Eye (tissue), 1 donor: ENCODE results near the gene GLB1L.

Source experiments
- DNase-seq: peaks from one replicate; pipeline ENCODE4 v3.0.0-alpha.2; 2015

Gene GLB1L

DNA sequence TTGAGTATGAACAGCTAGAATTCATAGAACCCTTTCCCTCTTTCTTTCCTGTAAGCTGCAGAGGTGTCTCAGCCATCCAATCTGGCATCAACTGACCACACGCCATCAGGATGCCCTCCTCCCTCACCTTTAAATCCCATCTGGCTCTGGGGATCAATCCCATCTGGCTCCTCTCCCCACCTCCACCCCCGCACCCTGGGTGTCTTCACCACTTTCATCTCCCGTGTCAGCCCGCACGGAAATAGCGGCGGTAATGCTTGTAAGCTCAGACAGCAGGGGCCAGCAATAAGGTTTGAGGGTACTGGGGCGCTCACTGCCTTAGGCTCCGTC, 7.3 kb upstream of the GLB1L start:
- DNase-seq, result no peak

DNA sequence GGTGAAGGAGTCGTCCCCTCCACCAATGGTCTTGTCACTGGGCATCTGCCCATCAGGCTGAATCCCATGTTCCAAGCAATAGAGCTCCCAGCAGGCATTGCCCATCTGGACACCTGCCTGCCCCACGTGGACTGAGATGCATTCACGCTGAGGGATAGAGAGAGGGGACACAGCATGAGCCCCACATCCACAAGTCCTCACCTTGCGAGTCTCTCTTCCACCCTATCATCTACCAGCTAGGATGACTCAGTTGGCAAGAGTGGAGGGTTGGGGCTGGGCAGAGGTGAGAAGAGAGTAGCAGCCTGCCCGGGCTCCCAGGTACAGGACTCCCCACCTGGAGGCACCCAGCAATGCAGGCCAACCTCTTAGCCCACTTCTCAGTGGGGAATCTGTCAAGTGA, 6.8 kb upstream of the GLB1L start:
- no peak for DNase-seq

DNA sequence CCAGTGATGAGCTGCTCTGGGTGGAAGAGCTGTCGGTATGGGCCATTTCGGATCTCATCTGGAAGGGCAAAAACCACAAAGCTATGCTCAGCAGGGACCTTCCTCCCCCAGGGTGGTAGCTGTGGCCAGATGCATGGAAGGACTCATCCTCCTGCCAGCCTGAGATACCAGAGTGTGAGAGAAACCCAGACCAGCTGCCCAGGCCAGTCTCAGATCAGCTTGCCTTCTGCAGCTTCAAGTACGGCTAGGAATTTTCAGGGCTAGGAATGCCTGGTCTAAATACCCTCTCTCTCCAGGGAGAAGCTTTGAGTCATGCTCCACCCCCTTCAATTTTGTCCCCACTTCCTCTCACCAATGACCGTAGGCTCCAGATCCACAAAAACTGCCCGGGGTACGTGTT, 6.4 kb upstream of the GLB1L start:
- DNase-seq, result no peak

DNA sequence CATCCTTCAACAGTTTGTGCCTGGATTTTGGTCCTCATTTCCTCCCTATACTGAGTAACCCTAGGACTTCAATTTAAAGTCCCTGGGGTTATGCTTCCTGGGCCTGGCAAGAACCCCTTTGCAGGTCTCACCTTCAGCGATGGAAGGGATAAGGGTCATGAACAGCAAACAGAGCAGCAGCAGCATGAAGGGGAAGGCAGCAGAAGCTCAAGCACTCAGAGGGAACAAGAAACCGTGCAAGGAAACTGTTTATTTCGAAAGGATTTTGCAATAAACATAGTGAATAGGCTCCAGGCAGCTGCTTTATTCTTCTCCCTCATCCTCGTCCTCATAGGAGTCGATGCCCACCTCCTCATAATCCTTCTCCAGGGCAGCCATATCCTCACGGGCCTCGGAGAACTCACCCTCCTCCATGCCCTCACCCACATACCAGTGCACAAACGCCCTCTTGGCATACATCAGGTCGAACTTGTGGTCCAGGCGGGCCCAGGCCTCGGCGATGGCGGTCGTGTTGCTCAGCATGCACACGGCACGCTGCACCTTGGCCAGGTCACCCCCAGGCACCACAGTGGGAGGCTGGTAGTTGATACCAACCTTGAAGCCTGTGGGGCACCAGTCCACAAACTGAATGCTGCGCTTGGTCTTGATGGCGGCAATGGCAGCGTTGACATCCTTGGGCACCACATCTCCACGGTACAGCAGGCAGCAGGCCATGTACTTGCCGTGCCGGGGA, 5.0 kb upstream of the GLB1L start:
- DNase-seq, result no peak

DNA sequence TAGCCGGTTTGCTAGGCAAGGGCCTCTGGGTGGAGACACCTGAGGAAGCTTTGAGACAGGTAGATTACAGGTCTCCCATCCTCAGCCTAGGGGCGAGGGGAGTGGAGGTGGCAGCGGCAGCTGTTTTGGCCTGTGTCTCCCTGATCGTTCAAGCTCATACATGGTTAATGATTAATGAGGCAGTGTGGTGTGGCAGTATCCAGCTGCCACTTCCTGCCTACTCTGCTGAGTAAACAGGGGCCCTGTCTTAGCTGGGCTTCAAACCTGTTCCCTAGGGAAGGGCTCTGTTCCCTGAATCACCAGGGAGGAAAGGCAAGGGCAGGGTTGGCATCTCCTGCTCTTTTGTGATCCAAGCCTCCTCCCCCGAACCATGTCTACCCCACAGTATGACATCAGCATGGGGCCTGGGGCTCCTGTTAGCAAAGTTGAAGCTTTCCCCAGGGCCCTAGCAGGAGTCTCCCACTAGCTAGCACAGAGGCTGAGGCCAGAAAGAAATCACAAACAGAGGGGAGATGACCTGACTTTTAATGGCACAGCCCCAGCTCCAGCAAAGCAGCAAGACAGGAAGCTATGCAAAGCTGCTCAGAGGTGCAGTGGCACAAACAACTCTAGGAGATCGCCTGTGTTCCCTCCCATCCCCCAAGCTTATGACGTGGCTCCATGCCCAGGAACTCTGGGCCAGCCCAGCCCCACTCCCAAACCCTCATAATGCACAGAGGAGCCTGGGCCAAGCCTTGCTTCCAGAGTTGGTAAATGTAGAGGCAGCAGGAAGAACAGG, 4.1 kb upstream of the GLB1L start:
- DNase-seq, result peak; percentile 55

DNA sequence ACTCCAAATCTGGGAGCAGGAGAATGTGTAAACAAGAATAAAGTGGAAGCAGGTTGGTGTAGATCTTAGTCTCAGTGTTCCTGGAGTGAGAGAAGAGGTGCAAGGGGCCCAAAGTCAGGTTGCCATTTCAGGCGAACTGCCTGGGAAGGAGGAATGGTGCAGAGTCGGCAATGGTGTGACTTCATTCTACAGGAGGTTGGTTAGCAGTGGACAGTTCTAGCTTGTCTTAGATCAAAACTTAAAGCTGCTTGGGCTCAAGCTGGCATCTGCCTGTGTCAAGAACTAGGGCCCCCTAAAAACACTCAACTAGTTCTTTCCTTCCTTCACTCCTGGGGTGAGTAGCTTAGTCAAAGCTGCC, 3.6 kb upstream of the GLB1L start:
- no peak for DNase-seq

DNA sequence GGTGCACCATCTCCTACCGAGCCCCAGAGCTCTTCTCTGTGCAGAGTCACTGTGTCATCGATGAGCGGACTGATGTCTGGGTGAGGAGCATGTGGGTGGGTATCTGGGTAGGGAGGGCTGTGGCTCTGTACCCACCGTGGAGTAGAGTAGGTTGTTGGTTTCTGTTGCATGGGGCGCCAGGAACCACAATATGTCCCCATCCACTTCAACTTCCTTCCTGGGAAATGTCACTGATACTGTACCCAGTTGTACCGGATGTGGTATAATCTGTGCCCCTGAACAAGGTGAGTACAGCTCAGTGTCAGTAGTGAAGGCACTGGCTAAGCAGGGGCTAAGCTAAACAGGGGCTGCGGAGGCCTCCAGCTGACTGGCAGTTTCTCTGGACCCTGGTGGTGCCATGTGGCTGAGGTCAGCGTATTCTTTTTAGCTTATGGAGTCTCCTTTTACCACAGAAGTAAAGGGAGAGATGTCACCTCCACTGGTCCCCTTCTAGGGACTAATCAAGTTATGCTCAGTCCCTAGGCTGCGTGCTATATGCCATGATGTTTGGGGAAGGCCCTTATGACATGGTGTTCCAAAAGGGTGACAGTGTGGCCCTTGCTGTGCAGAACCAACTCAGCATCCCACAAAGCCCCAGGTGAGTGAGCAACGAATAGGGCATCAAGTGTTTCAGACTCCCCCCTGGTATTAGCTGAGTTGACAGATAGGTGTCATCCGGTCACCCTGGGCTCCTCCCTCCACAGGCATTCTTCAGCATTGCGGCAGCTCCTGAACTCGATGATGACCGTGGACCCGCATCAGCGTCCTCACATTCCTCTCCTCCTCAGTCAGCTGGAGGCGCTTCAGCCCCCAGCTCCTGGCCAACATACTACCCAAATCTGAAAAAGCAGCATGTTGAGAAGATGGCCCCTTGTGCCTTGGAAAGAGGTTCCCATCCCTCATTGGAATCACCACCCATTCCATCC, 2.7 kb upstream of the GLB1L start:
- no peak for DNase-seq

DNA sequence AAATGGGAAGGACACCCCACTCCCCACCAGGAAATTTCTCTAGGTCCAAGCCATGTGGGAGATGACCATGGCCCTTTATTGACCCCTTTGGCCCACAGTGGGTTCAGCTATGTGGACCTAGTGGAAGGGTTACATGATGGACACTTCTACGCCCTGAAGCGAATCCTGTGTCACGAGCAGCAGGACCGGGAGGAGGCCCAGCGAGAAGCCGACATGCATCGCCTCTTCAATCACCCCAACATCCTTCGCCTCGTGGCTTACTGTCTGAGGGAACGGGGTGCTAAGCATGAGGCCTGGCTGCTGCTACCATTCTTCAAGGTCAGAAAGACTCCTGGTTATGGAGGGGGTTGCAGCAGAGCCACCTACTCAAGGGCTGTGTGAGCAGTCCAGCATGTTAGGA, 1.3 kb upstream of the GLB1L start:
- DNase-seq, result no peak

DNA sequence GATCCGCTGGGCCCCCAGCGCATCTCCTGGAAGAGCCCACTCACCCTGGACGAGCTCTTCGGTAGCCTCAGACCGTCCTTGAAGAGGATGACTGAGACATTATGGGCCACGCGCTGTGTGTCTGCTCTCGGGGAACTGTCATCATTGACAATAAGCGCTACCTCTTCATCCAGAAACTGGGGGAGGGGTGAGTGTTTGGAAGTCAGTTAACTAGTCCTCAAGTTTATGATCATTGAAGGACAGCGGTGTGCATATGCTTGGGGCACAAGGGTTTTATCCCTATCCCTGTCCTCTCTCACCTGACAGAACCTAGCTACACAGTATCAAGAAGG, 621 bp upstream of the GLB1L start:
- no peak for DNase-seq

DNA sequence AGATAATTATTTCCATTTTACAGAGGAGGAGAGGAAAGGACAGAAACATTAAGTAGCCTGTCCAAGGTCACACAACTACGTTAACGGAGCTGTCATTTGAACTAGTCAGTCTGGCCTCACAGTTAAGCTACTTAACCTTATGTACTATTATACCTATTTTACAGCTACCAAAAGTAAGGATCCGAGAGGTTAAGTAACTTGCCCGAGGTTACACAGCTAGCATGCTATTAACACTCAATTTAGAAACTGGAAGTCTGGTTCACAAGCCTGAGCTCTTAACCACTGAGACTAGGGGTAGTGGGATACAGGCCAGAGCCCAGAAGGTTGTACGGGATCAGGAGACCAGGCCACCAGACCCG, 476 bp downstream of the GLB1L start:
- DNase-seq, result no peak

DNA sequence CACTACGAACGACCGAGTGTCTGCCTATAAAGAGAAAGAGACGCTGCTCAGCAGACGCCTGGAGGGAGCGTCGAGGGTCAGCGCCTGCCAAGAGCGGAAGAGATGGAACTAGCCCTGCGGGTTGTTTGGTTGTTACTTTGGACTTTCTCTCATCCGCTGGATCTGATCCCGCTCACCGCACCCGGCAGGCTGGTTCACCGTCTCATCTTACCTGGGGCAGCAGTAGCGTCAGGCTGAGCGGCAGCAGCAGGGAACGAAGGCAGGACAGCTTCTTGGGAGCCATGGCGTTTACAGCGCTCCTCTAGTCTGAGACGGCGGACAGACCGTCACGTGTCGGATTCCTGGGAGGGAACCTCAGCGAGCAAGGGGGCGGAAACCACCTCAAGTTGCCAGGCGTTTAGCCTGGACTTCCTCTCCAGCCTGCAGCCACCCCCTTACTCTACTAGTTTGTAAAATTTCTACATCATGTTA, 1.9 kb downstream of the GLB1L start:
- no peak for DNase-seq

DNA sequence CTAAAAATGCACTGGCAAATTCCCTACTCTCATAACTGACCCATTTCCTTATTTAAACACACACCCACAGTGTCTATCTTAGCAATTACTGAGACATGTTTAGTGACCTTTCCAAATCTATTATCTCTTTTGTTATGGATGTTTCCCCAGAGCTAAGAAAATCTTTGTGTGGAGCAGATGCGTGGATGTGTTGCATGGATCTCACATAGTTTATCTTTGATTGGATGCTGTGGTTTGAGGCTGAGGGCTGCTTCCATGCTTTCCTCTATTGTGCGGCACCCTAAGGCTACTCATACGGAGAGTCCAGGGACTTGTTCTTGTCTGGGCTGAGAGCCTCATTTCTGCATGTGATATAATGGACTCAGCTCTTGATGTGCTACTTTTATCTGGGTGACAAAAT, 10.9 kb downstream of the GLB1L start:
- DNase-seq, result no peak

DNA sequence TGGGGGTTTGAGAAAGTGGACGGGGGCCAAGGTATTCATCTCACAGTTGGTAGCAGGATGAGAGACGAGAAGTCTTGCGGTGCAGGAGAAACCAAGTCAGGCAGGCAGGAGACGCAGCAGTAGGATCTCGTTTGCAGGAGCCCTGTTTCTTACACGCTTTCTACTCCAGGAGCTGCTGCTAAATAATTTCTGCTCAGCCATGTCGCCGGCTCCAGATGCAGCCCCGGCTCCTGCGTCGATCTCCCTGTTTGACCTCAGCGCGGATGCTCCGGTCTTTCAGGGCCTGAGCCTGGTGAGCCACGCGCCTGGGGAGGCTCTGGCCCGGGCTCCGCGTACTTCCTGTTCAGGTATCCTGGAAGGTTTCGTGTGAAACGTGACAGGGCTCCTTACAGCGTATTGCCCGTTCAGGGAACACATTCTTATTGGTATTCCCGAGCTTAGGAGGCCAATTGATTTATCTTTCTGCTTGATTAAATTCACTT, 15.1 kb downstream of the GLB1L start:
- no peak for DNase-seq

DNA sequence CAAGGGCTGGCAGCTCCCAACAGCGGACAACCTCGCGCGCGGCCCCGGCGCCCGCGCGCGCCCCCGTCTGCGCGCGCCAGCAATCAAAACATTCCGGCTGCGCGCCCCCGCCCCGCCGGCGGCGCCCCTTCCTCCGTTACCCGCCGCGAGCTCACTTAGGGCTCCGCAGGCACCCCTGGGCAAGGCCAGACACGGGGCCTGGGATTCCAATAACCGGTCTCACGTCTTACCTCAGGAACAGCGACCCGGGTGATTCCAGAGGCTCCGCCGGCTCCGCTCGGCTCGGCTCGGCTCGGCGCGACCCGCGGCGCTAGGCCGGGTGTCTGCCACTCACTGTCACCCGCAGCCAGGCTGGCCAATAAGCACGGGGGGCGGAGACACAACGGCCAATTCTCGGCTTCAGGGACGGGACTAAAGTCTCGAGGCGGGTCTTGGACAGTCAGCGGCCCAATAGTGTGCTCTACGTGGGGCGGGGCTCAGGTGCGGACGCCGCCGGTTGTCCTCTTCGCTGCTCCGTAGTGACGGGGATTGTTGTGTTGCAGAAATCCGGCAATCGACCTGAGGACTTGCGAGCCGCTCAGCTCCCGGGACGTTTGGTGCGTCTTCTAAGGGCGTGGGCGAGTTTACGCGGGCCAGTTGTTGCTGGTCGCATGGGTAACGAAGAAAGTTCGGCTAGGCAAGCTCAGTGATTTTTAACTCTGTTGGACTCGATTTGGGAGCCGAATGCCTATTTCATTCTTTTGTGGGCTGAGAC, 15.8 kb downstream of the GLB1L start, which contains the start of the genes ANKZF1 and ATG9A:
Gene ANKZF1, plus strand, starts transcription at position 502 of the 754 bp plus-strand sequence. CDS start 452 bp downstream, outside the sequence.
Gene ATG9A, minus strand, starts transcription at position 332 of the 754 bp plus-strand sequence. CDS start 1,612 bp downstream, outside the sequence.
- peak; percentile 99 for DNase-seq

DNA sequence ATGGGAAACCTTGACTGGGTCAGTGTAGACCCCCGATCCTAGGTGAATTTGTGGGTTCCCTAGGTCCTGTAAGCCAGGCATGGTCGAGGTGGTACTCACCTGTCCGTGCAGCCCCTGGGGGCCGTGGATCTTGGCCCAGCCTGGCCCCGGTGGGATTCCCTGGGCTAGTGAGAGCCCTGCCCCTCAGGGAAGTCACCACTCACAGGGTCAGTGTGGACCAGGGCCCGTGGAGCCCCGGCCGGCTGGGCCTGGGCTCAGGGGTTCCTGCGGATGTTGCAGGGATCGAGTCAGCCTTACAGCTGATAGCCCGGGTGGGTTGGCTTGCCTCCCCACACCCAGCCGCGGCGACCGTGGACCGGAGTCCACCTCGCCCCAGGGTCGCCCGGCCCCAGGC, 16.3 kb downstream of the GLB1L start:
- no peak for DNase-seq

DNA sequence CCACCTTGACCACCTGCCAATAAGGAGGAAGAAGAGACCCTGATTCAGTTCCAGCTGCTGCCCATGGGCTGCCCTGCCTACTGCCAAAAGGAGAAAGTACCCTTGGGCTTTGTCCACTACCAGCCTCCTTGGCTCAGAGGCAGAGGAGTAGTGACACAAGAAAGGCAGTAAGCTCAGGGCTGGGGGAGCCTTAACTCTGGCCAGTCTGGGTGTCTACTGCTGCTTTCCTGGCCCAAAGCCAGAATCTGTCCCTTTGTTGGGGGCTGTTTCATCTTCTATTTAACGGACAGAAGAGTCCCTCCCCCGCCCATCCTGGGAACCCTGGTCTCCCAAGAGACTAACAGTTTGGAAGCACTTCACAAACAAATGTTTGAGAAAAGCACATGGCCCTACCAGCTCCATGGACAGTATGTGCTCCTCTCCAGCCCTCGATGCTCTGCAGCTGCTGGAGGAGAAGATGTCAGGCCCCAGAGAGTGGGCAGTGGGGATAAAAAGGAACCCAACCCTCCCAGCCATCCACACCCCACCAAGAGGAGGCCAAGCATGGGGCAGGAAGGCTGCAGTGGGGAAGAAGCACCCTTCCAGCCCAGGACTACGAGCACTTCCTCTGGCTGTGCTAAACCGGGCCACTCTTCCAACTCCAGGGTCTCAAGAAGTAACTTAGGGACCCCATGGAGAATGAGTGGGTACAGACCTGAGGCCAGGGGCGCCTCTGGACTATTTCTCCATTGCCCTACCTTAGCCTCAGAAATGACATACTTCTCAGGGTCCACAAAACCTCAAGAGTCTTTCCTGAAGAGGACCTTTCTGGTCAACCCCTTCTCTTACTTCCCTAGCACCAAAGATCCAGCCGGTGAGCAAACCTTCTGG, 17.0 kb downstream of the GLB1L start:
- DNase-seq, result no peak

DNA sequence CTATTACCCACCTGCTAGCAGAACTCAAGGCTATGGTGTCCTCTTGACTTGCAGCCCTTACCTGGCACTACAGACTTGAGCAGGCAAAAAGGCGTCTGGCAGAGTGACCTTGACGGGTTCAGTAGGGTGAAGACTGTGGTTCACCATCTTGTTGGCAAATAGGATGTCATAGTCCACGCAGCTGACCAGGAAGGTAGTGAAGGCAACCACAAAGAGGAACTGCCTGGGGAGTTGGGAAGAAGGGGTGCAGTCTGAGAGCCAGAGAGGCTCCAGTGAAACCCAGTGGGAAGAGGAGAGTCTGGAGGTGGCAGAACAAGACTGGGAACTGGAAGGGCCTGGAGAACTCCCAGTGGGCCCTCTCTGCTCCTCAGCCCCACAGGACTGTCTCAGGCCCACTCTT, 19.9 kb downstream of the GLB1L start:
- DNase-seq, result no peak

DNA sequence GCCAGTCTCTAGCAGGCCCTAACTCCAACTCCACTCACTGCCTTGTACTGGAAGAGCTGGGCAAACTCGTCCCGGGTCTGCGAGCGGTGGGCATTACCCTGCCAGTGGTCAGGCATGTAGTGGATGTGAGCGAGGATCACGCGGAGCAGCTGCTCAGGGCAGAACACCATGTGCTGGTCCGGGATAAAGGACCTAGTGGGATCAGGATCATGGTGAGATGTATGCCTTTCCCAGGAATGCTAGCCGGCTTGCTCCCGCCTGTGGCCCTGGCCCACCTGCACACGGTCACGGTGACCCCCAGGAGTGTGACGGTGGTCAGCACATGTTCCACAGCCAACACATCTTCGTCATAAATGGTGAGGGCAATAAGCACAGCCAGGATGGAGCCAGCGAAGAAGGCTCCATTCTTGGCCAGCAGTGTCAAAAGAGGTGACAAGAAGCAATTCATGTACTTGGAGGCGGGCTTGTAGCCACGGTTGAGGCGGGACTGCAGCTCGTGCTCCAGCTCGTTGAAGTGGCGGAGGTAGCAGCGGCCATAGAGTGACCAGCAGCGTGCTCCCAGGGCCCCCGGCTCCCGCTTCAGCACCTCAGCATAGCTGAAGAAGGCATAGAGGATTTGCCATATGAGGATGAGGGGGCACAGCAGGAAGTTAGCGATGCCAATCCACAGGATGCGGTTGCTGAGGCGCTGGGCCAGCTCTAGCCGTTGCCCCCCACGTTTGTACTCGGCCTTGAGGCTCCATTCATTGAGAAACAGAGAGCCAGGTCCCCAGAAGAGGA, 21.2 kb downstream of the GLB1L start:
- DNase-seq, result no peak

DNA sequence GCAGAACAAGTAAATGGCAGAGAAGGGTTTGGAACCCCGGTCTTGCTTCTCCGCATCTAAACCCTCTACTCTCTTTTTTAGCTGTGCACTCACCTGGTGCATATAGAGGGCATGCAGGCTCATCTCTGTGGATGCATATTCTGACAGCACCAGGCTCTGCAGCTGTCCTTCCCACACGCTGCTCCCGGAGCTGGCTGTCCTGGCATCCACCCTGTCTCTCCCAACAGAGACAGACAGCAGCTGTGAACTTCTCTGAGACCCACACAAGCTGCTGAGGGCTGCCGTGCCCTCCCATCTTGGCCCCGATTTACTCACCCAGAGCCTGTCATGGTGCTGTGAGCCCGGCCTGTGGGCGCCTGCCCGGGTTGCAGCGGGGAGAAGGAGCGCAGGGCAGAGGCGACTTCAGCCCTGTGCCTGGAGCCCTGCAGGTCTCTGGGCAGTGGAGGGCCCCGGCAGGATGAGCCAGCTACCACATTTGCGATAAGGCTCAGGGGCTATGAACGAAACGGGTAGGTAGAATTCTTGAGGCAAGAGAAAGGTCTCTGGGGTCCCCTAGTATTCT, 23.2 kb downstream of the GLB1L start:
- no peak for DNase-seq

DNA sequence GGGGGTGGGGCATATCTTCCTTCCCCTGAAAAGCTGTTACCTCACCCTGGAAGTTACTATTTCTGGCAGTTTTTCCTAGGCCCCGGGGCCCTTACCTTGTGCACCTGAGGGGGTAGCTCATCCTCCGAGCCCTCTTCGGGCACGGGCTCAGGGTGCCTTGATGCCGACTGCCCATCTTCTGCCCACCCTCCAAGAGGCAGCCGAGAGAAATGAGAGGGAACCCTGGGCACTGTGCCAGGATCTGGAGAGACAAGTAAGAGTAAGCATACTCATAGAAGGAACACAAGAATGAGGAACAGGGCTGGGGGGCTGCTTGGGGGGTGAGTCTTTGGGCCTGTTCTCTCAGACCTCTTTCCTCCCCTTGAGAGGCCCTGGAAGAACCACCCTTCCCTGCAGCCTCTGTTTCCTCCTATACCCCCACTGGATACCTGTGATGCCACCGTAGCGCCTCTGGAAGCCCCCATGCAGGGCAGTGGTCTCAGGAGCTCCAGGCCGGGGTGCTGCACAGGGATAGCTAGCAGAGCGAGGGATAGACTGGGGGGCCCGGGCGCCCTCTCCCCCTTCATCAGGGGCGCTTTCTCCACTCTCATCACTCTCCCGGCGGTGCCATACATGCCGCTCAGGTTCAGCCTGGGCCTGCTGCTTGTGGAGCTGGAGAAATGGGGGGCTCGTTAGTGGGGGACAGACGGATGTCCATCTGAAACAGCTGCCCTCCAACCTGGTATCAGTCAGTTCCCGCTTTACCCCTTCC, 24.4 kb downstream of the GLB1L start:
- DNase-seq, result no peak
